ENCODE measurements around the gene ANP32B. TPM values are rescaled to one million over a fixed set of nuclear protein-coding genes. Genes with fewer than 3 reads are reported as not detected.
"Not testable (repeated sequence)": the region's sequence is repeated elsewhere in the genome, so short reads cannot be mapped to it uniquely, and the experiment has no call there.

The ANP32B gene
- total RNA-seq = 5.1 and 5.8 TPM in 2 replicates

DNA sequence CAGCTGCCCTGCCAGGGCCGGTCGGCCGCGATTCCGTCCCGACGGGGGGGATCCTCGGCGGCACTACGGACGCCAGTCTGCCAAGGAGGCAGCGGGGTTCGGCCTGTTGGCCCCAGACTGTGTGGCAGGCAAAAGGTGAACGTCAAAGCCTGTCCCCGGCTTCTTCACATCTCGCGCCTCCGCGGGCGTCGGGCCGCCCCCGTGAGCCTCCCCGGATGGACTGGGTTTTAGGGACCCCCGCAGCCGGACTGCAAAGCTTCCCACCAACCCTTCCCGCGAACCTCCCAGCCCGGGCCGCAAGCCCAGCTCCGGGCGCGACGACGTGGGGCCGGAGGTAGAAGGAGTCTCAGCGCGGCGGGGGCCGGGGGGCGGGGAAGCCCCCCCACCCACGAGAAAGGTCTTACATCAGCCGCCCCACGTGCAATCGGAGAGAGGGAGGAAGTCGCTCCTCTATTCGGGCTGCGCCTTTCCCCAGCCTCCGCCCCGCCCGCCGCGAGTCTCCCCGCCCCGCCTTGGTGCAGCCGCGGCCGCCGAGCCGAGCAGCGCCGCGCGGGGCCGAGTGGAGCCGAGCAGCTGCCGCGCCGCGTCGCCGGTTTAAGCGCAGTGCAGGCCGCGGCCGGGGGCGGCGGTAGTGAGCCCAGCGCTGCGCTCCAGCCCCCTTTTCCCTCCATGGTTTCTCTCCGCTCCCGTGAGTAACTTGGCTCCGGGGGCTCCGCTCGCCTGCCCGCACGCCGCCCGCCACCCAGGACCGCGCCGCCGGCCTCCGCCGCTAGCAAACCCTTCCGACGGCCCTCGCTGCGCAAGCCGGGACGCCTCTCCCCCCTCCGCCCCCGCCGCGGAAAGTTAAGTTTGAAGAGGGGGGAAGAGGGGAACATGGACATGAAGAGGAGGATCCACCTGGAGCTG is at the start of gene ANP32B:
Gene ANP32B (plus strand): TSS at position 659 of the 906 bp plus-strand sequence. CDS start 215 bp downstream, at position 874.
- peak; percentile 67 to 92 for DNase-seq (ENCODE audit: low read depth in 2 of 2)

DNA sequence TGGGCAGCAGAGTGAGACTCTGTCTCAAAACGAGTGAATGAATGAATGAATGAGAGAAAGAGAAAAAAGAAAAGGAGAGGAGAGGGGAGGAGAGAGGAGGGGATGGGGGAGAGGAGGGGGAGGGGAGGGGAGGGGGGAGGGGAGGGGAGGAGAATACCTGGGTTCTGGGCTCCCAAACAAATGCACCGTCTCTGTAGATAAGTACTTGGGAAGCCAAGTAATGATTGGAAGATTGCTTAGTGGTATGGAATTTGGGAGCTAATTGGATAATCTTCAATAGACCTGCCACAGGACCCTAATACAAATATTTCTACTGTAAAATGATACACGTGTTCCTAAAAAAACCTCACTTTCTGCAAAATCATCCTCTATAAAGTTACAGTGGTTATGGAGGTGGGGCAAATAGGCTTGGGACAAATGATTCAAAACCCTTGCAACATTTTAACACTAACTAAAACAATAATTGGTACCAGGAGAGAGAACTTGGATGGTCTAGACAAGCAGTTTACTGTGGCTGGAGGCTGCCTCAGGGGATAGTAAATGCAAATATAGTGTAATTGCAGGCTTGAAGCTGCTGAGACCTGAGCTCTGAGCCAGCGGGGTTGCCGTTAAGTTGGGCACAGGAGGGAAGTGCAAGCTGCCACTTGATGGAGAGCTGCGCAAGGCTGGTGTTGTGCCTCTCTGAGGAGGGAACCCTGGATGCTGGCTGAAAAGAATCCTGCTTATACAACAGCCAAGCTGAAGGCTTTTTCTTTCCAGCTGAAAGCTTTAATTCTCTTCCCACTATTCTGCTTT is 48.6 kb upstream of the ANP32B start:
- DNase-seq (ENCODE audit: low read depth in 2 of 2) = no peak

DNA sequence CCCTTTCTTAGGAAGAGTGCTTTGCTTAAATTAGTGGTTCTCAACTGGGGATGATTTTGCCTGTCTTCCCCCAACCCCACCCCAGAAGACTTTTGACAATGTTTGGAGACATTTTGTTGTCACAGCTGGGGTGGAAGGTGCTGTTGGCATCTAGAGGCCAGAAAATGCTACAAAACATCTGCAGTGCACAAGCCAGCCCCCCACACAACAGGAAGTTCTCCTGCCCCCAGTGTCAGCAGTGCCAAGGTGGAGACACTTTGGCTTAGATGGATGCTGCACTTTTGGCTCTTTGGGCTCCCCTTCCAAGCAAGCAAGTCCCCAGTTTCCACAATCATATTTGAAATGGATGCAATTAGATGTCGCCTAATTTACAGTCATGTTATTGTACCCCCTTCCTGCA is 47.9 kb upstream of the ANP32B start:
- DNase-seq (ENCODE audit: low read depth in 2 of 2) = no peak

DNA sequence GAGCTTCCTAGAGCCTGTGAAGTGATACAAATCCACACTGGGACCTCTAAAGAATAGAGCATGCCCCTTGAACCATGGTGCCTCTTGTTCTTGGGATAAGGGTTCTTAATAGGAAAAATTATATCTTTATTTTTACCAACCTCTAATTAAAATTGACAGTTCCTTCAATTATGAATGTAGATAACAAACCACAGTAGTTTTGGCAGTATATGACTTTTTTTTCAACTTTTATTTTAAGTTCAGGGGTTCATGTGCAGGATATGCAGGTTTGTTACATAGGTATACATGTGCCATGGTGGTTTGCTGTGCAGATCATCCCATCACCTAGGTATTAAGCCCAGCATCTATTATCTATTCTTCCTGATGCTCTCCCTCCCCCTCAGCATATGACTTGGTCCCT is 46.1 kb upstream of the ANP32B start:
- DNase-seq (ENCODE audit: low read depth in 2 of 2) = no peak

DNA sequence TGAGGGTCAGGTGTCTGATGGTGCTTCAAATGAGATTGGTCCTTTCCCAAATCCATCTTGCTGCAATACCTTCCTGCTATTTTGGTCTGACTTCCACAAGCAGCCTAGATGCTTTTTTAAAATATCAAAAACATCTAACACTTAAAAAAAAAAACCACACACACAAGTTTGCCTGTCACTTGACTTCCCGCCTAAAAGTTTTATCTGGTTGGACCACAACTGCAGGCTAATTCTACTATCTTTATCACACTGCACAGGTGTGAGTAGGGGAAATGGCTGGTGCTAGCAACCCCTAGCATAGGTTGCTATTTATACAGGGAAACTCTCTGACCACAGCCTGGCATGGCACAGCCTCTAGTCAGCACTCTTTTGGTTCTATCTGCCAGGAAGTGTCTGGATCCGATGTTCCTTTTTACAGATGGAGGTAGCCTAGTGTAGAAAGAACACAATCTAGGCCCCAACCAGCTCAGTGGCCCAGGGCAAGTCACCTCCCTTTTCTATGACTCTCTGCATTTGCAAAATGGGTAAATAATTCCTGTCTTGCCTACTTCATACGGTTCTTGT is 45.0 kb upstream of the ANP32B start, which contains the start of gene HEMGN:
Gene HEMGN (minus strand): TSS at position 92 of the 564 bp plus-strand sequence. CDS start 36 bp downstream, at position 56.
- DNase-seq (ENCODE audit: low read depth in 2 of 2) = no peak

DNA sequence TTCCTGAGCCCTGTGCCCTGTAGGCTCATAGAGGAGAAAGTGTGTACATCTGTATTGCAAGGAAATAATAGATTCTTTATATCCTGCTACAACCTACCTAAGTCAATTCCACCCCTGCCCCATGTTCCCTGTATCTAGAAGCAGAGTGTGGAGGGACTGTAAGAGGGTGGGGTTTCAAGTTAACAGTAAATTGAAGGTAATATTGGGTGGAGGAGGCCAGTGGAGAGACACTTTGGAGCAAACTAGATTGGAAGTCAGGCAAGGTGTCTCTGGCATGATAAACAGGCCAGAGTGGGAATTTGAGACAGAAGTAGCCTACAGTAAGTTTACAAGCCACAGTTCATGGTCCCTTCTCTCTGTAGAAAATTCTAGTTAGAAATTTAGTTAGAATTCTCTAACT is 42.9 kb upstream of the ANP32B start:
- no peak for DNase-seq (ENCODE audit: low read depth in 2 of 2)

DNA sequence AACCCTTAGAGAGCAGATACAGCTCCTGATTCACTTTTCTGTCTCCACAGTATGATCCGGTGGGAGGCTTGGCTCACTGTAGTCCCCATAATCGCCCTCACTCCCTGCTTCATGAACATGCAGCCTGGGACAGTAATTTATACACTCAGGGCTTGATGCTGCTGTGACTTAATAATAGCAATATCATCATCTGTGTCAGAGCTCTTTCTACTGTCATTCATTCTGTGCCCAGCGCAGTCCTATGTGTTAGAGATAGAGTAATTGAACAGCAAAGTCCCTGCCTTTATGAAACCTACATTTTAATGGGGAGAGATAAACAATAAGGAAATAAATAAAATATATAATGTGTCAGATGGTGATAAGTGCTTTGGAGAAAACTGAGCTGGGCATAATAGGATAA is 42.4 kb upstream of the ANP32B start:
- no peak for DNase-seq (ENCODE audit: low read depth in 2 of 2)

DNA sequence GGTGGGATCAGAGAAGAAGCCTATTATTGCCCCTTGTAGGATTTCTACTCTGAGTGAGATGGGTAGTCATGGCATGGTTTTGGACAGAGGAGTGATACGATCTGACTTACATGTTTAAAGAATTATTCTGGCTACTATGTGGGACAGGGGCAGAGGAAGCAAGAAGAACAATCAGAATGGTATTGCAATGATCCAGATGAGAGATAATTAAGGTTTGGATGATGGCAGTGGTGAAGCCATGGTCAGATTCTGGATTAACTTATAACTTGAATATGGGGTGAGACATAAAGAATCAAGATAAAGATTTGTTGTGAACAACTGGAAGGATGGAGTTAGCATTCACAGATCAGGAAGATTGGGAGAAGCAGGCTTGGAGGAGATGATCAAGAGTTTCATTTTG is 41.8 kb upstream of the ANP32B start:
- no peak for DNase-seq (ENCODE audit: low read depth in 2 of 2)

DNA sequence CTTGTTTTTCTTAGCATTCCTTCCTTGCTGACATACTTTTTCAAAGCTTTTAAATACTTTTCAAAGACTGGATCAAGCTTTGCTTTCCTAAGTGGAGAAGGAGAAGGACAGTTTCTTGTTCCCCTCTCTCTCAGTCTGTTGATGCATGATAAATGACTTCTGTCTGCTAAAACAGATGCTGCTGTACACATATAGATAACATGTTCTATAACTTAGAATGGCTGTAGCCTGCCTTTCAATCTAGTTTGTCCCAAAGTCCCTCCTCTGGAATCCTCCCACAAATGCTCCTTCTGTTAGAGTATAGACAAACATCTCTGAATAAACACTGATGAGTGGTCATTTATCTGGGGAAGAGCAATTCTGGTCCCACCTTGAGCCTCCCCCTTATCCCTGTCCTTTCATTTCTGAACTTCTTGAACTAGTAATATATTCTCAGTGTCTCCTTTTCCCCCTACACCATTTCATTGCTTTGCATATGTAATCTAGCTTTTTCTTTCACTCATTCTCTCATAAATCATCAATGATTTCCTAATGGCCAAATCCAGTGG is 39.8 kb upstream of the ANP32B start:
- no peak for DNase-seq (ENCODE audit: low read depth in 2 of 2)

DNA sequence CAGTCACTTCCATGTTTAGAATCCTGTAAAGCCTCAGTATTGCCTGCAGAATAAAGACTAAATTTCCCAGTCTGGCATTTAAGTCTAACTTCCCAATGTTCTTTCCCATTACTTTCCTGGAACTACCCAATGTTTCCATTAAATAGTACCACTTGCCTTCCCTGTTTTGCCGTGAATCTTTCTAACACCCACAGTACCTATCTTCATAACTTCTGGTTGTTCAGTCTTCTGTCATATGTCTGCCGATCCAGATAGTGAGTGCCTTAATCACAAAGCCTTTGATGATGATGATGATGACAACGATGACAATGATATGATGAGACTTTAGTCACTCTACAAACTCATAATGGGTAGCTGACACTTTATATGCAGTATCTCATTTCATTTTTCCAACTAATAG is 38.5 kb upstream of the ANP32B start:
- DNase-seq (ENCODE audit: low read depth in 2 of 2) = no peak

DNA sequence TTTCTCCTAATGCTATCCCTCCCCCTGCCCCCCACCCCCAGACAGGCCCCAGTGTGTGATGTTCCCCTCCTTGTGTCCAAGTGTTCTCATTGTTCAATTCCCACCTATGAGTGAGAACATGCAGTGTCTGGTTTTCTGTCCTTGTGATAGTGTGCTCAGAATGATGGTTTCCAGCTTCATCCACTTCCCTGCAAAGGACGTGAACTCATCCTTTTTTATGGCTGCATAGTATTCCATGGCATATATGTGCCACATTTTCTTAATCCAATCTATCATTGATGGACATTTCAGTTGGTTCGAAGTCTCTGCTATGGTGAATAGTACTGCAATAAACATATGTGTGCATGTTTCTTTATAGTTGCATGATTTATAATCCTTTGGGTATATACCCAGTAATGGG is 37.7 kb upstream of the ANP32B start:
- DNase-seq (ENCODE audit: low read depth in 2 of 2) = not testable (repeated sequence)

DNA sequence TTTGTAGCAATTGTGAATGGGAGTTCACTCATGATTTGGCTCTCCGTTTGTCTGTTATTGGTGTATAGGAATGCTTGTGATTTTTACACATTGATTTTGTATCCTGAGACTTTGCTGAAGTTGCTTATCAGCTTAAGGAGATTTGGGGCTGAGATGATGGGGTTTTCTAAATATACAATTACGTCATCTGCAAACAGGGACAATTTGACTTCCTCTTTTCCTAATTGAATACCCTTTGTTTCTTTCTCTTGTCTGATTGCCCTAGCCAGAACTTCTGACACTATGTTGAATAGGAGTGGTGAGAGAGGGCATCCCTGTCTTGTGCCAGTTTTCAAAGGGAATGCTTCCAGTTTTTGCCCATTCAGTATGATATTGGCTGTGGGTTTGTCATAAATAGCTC is 36.0 kb upstream of the ANP32B start:
- DNase-seq (ENCODE audit: low read depth in 2 of 2) = not testable (repeated sequence)

DNA sequence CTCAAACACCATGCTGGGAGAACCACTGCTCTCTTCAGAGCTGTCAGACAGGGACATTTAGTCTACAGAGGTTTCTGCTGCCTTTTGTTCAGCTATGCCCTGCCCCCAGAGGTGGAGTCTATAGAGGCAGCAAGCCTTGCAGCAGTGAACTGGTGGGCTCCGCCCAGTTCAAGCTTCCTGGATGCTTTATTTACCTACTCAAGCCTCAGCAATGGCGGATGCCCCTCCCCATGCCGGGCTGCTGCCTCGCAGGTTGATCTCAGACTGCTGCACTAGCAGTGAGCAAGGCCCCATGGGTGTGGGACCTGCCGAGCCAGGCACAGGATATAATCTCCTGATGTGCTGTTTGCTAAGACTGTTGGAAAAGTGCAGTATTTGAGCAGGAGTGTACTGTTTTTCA is 32.3 kb upstream of the ANP32B start:
- DNase-seq (ENCODE audit: low read depth in 2 of 2) = not testable (repeated sequence)

DNA sequence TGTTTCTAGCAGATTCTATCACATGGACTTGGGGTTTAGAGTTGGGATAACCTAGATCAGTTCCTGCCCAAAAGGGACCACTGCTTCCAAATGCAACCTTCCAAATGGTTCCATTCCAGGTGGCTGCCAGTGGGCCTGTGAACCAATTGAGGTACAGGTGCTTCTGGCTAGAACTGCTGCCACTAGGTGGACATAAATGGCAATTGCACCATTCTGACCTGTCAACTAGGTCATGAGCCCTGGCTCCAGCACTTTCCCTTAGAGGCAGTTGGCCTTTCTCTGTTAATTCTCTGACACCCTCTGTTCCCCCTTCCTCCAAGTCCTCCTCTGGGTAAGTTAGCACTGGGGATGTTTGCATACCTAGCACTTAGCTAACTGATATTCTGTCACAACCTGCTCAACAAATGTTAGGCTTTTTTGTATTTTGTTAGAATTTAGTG is 28.6 kb upstream of the ANP32B start:
- DNase-seq (ENCODE audit: low read depth in 2 of 2) = peak; percentile 27 to 52

DNA sequence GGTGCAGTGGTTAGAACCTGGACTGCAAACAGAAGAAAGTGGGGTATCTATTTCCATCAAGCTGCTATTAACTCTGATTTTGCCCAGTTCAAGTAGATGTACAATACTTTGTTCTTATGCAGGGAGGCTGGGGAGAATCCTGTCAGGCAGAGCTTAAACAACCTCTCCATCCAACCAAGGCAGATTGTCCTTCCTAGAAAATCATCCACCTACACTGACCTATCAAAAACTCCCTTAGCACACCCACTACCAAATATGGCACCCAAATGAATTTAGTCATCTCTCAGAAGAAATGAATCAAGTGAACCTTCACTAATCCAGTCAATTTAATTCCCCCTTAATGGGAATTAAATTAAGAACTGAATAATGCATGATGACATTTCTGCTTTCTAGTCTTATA is 26.8 kb upstream of the ANP32B start:
- DNase-seq (ENCODE audit: low read depth in 2 of 2) = no peak

DNA sequence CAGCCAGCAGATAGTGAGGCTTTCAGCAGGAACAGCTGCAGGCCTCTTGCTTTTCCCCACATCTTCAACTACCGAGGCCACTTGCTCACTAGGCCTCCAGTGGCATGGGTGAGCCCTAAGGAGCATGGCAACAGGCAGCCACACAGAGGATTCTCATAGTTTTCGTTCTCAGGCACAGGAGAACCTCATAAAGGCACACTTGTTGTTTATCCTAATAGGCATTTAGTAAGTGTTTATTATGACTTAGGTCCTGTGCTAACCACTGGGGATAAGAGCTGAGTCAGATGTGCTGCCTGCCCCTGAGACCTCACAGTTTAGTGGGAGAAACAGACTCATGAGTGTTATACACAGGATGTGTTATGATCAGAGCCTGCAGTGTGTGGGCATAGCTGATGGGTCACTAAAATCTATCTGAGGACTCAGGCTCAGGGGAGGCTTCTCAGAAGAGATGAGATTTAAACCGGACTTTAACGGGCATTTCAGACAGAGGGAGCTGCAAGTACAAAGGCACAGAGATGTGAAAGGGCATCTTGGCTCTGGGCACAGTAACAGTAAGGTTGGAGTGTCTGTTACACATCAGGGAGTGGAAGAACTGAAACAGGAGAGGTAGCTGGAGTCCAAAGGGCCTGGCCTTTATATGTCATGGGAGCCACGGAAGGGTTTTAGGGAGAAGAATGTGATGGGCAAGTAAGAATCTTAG is 24.2 kb upstream of the ANP32B start:
- DNase-seq (ENCODE audit: low read depth in 2 of 2) = no peak

DNA sequence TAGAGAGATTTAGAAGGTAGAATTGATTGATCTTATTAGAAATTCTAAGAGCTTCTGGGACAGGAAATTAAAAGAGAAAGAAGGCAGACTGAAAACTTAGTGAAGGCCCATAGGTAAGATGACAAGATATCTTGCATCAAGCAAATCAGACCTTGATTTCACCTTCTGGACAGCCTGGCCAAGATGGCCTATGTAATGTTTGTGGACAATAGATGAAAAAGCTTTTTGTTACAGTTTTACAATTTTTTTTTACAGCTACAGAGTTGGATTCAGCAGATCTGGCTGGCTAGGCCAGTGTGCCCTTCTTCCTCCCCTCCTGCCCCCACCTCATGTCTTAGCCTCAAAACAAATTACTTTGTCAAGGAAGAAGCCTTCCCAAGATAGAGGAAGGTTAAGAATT is 23.6 kb upstream of the ANP32B start:
- no peak for DNase-seq (ENCODE audit: low read depth in 2 of 2)

DNA sequence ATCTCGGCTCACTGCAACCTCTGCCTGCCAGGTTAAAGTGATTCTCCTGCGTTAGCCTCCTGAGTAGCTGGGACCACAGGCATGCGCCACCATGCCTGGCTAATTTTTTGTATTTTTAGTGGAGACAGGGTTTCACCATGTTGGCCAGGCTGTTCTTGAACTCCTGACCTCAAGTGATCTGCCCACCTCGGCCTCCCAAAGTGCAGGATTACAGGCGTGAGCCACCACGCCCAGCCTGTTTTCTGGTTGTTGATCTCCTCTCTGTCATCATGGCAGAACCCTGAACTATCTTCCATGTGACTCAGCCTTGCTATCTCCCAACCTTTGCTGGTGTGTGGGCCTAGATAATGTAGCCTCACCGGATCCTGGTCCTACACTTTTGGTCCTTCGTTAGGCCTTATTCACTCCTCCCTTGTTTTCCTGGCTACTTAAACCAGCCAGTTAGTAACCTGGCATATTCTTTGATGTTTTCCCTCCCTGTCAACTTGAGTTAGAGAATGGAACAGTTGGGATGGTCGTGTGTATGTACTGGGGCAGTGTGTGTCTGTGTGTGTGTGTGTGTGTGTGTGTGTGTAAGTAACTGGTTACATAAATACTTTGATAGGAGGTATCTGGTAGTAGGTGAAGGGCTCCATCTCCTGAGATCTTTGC is 22.3 kb upstream of the ANP32B start:
- DNase-seq (ENCODE audit: low read depth in 2 of 2) = not testable (repeated sequence)

DNA sequence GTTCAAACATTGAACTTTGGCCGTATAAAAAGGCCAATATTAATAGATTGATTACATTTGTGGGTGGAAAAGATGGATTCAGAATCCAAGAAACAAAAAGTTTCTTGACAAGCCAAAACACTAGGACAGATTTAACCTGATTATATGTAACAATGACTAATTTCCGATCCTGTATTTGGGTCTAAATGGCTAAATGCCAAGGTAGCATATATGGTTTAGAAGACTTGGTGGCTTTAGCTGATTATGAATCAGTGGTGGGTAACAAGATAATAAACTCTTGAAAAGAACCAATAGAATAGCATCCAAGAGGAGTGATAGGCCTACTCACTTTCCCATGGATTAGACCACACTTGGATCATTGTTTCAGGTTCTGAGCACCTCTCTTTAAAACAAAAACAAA is 21.8 kb upstream of the ANP32B start:
- DNase-seq (ENCODE audit: low read depth in 2 of 2) = no peak

DNA sequence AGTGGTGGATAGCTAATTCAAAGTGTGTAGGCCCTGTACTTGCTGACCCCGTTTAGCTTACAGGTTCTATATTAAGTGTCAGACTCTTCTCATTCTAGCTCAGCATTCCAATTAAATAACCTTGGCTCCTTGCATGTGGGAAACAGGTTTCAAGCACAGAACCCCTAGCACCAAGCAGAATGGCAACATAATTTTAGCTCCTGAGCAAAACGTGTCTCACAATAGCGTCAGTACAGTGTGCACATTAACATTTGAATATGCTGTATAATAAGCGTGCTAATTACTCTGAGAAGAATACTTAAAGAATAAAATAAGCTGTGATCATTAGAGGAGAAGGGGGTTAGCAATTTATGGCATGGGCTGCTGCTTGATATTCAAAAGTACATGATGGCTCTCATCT is 21.0 kb upstream of the ANP32B start:
- DNase-seq (ENCODE audit: low read depth in 2 of 2) = no peak

DNA sequence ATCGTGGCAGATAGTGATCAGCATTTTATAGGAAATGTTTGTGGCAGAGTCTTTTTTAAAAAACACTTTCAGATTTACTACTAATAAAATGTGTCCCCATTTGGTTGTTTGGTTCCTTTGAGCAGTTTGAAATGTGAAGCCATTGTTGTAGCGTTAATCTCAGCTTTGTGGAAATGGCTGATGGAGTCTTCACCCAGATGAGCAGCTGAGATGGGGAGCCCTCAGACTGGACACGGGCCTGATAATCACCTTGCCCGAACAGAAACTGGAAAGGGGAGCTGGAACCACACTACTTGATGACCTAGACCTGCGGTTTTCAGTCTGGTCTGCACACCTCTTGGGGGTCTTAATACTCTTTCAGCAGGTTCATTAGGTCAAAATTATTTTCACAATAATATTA is 20.6 kb upstream of the ANP32B start:
- DNase-seq (ENCODE audit: low read depth in 2 of 2) = no peak
